Hematopoietic multipotent progenitor cell treated with erythropoietin and hydrocortisone succinate and interleukin-3 and kit ligand, for 8 days (in vitro differentiated cells): ENCODE measurements around the gene CHCHD2.
"Not testable (repeated sequence)": the region's sequence is repeated elsewhere in the genome, so short reads cannot be mapped to it uniquely, and the experiment has no call there.

Experiments
- DNase-seq: peaks from one replicate; pipeline ENCODE4 v3.0.0-alpha.2; 2015

CHCHD2 gene, protein sequence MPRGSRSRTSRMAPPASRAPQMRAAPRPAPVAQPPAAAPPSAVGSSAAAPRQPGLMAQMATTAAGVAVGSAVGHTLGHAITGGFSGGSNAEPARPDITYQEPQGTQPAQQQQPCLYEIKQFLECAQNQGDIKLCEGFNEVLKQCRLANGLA

DNA sequence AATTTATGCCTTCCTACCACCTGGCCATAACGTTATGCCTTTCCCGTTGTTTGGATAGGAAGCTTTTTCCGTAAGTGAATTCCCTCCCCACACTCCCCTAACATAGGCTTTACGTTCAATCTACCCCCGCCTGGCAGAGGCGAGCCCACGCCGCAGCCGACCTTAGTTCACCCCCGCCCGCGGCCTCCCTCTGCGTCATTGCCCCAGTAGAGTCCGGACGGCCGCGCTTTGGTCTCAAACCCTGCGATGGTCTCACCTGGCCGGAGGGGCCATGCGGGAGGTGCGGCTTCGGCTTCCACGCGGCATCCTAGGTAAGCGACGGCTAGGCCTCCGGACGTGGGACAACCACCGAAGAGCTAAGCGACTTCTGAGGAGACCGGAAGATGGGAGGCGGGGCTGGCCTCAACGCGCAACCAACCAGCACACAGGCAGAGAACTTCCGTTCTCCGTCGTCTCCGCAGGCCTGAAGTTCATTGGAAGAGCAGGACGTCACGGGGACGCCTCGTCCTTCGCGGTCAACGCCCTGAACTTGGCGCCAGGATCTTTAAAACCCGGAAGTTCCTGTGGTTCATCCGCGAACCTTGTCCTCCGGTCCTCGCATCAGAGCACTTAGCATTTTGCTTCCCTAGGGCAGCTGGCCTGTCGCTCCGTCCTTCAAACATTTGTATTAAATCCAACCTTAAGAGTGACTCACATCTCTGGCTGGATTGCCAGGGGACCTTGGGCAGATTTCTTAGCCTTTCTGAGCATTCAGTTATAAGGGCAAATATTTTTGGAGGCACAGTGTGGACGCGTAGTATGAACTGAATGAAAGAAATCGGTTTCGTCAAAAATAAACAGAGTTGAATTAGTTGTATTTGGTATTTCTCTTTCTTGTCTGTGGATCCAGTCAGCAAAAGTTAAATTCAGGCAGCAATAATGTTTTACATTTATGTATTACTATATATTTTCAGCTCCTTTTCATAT is at the start of gene CHCHD2:
Gene CHCHD2 (minus strand): TSS at position 369 of the 966 bp plus-strand sequence. CDS start 63 bp downstream, at position 306.
- DNase-seq, result peak; percentile 100

DNA sequence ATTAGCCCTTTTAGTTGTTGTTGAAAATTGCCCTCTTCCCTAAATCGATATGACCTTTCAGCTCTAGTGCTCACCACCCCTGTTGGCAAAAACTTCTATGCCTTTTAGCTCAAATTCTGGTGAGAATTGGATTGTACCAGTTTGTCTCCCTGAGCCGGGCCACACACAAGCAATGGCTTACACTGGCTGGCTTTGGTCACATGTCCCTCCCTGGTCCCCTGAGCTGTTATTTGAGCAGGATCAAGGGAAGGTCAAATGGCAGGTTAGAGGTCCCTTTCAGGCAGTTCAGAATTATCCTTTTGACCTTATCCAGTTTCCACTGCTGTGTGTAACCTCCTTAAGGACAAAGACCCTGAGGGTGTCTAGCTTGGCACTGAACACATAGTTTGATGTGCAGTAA is 24.8 kb upstream of the CHCHD2 start:
- not testable (repeated sequence) for DNase-seq

DNA sequence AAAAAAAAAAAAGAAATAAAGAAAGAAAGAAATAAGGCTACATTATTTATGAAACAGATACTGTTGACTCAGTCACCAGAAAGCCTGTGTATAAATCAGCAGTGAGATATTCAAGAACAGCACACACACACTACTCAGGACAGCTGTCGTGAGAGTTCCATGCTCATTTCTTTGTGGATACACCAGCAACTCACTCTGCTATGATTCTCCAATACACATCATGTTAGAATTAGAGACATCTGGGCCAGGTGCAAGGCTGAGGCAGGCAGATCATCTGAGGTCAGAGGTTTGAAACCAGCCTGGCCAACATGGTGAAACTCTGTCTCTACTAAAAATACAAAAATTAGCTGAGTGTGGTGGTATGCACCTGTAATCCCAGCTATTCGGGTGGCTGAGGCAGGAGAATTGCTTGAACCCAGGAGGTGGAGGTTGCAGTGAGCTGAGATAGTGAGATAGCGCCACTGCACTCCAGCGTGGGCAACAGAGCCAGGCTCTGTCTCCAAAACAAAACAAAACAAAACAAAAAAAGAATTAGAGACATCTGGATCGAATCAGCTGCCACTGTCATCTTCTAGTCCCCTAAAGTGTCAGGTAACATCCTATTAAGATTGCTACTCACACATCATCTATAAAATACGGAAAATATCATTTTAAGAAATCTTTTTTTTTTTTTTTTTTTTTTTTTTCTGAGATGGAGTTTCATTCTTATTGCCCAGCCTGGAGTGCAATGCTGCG is 21.1 kb upstream of the CHCHD2 start:
- no peak for DNase-seq

DNA sequence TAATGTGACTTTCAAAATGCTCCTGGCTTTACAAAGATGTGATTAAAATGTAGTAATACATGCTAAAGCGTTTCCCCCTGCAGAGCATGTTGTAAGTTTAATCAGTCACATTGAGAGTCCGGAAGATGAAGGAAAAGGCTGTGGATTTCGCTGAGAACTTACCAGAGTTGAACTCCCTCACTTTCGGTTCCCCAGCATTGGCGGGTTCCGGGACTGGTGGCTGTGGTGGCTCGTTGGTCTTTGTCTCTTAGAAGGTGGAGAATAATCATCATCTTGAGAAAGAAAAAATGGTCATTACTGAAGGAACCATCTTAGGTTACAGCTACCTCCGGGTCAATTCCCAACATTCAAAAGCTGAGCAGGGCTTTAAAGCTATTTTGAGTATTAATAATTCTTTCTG is 19.6 kb upstream of the CHCHD2 start:
- DNase-seq, result no peak

DNA sequence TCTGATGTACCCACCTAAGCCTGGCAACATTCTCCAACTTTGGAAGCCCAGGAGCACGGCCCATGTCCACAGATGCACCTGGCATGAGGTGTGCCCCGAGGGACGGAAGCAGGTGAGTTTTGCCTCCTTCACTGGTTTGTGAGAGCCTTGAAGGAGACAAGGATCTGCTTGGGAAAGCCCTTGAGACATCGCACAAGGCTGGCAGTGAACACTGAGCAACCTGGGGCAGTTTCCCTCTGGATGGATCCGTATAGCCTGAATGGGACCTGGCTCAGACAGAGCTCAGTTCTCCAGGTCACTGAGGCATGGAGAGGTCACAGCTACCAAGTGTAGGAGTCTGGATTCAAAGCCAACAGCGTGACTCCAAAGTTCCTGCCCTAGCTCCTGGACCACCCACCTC is 18.7 kb upstream of the CHCHD2 start:
- no peak for DNase-seq

DNA sequence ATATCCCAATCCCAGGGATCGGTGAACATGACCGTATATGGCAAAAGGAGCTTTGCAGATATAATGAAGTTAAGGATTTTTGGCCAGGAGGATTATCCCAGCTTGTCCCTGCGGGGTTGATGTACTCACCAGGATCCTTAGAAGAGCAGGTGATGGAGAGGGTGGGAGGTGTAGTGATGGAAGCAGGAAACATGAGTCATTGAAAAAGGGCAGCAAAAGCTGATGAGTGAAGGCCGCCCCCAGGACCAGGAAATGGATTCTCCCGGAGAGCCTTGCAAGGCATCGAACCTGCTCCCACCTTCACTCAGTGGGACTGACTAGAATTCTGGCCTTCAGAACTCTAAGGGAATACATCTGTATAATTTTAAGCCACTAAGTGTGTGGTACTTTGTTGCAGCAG is 15.2 kb upstream of the CHCHD2 start:
- no peak for DNase-seq

DNA sequence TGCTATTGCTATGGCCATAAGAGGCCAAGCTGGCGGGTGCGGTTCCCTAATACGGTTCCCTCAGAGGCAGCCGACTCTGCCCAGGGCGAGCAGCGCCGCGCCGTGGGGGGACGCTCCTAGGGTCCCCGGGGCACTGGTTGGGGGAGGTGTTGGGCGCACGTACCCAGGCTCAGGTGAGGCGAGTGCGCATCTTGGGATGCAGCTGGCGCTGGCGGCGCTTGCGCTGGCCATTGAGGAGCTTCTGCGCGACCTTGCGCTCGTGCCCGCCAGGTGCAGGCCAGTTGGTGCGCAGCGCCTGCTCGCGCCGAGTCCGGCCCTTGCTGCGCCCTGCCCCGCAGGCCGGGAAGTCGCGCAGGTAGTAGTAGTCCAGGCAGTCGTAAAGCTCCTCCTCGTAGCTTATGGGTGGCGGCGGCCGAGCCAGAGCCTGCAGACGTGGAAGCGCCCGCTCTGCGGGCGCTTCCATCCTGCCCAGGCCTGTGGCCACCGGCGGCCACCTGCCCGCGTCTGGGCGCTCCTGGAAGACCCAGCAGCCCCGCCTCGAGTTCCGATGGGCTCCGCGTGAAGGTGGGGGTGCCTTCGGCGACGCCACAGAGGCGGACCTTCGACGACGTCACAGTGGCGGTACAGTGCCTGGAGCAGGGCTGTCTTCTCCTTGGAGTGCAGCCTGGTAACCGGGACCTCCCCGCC is 9.7 kb upstream of the CHCHD2 start, which contains the start of gene NUPR2:
Gene NUPR2 (minus strand): TSS at position 566 of the 687 bp plus-strand sequence. CDS start 103 bp downstream, at position 463.
- no peak for DNase-seq

DNA sequence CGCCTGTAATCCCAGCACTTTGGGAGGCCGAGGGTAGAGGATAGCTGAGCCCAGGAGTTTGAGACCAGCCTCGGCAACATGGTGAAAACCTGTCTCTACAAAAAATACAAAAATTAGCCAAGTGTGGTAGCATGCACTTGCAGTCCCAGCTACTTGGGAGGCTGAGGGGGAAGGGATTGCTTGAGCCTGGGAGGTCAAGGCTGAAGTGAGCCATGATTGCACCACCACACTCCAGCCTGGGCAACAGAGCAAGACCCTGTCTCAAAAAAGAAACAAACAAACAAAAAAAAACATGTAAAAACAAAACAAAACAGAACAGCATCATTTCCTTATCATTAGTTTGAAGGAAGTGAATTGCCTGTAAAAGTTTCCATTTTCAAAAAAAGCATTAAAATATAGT is 6.0 kb upstream of the CHCHD2 start:
- not testable (repeated sequence) for DNase-seq

DNA sequence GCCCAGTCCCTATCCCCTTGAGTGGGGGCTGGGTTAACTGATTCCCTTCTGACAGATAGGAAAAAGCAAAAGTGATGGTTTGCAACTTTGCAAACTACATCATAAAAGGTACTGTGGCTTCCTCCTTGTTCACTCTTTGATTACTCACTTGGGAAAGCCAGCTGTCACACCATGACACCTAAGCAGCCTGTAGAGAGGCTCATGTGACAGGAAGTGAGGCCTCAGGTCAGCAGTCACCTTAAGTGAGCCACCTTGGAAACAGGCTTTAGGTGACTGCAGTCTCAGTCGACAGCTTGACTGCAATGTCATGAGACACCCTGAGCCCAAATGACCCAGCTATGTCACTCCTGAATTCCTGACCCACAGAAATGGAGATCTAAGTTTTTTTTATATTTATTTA is 4.3 kb upstream of the CHCHD2 start:
- DNase-seq, result no peak

DNA sequence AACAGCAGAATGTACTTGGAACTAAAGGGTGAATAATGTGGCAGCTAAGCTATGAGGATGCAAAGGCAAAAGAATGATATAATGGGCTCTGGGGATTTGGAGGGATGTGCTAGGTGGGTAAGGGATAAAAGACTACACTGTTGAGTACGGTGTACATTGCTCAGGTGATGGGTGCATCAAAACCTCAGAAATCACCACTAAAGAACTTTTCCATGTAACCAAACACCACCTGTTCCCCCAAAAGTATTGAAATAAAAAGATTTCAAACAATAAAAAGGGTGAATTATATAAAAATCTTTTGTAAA is 1.6 kb upstream of the CHCHD2 start:
- no peak for DNase-seq

DNA sequence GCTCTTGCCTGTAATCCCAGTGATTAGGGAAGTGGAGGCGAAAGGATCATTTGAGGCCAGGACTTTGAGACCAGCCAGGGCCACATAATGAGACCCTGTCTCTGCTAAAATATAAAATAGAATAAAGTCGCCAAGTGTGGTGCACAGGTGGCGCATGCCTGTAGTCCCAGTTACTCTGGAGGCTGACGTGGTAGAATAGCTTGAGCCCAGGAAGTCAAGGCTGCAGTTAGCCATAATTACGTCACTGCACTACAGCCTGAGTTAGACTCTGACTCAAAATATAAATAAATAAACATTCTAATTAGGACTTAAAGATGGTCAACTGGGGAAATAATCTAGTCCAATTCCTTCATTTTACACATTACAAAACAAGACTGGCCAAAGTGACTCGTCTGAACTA is 768 bp downstream of the CHCHD2 start:
- peak; percentile 63 for DNase-seq

DNA sequence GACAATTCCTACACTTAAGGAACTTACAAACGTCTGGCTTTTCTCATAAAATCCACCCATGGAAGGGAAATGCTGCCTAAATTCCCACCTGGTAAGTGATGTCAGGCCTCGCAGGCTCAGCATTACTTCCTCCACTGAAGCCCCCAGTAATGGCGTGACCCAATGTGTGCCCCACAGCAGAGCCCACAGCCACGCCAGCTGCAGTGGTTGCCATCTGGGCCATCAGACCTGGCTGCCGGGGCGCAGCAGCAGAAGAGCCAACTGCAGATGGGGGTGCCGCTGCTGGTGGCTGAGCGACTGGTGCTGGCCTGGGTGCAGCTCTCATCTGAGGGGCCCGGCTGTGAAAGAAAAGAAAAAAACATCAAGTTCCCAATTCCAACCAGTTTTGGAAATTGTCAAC is 2.1 kb downstream of the CHCHD2 start:
- not testable (repeated sequence) for DNase-seq

DNA sequence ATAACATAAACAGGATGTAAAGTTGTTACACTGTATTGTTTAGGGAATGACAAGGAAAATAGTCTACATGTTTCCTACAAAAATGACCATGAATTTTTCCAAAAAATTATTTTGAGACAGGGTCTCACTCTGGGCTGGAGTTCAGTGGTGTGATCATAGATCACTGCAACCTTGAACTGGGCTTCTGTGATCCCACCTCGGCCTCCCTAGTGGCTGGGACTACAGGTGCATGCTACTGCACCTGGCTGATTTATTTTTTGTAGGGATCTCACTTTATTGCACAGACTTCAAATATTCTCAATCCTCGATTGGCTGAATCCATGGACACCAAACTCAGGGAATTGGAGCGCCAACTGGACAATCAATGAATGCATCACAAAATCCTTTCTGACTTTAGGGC is 6.6 kb downstream of the CHCHD2 start:
- DNase-seq, result no peak

DNA sequence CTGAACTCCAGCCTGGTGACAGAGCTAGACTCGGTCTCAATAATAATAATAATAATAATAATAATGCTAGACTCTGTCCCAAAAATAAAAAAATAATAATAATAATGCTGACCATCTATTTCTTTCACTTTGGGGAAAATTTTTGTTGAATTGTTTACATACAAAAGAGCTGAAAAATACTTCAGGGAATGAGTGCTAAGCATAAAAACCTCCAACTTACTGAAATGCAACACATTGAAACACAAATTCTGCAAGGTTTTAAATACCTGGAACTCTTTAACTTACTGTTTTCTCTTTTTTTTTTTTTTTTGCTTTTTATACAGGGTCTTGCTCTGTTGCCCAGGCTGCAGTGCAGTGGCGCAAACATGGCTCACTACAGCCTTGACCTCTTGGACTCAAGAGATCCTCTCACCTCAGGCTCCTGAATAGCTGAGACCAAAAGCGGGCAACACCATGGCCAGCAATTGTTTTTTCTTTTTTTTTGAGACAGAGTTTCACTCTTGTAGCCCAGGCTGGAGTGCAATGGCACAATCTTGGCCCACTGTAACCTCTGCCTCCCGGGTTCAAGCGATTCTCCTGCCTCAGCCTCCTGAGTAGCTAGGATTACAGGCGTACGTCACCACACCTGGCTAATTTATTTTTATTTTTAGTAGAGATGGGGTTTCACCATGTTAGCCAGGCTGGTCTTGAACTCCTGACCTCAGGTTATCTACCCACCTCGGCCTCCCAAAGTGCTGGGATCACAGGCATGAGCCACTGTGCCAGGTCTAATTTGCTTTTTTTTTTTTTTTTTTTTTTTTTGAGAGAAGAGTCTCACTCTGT is 7.9 kb downstream of the CHCHD2 start:
- not testable (repeated sequence) for DNase-seq

DNA sequence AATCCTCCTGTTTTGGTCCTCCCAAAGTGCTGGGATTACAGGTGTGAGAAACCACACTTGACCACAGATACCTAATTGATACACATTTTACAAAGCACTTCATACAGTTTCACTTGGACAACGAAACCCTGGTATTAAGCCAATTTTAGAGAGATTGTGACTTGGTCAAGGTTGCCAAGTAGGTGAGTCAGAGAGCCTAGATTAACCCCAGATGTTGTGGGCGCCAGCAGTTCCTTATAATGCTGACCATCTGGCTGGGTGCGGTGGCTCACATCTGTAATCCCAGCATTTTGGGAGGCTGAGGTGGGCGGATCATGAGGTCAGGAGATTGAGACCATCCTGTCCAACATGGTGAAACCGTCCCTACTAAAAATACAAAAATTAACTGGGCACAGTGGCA is 8.6 kb downstream of the CHCHD2 start:
- peak; percentile 78 for DNase-seq

DNA sequence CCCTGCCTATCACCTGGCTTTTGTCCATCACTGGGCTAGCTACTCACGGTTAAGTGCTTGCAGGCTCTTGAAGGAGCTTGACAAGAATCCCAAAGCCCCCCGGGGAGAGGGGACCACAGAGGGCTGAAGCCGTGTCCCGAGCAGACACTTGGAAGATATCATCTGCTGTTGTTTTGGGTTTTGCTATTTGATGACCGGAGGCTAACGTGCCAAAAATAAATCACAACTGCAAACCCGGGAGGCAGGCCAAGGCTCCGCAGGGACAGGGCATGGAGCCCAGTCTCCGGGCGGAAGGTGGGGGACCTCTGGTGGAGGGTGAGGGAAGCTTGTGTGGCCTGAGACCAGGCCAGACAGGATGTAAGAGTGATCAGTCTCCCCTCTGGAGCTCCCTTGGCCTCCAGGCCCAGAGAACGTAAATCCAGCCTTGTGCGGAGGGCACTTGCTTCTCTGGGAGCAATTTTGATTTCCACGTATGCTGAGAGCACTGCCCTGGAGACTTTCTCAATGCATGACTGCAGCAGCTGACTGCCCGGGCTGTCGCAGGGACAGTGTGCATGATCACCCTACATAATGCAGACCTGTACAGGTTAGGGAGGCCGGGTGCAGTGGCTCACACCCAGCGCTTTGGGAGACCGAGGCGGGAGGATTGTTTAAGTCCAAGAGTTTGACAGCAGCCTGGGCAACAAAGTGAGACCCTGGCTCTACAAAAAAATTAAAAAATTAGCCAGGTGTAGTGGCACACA is 13.3 kb downstream of the CHCHD2 start, which contains the start of gene PHKG1:
Gene PHKG1 (minus strand): TSS at position 164 of the 743 bp plus-strand sequence. CDS start 4,011 bp downstream, outside the sequence.
- DNase-seq, result peak; percentile 26

DNA sequence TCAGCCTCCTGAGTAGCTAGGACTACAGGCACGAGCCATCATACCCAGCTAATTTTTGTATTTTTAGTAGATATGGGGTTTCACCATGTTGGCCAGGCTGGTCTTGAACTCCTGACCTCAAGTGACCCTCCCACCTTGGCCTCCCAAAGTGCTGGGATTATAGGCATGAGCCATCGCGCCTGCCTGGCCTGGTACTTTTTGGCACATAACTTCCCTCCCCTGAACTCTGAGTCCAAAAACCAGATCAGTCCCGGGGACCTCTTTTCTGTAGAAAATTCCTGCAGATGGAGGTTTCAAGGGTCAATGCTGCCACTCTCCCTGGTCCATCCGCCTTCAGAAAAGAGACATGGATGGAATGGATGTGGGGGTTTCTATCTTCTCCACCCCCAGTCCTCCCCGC is 13.9 kb downstream of the CHCHD2 start:
- DNase-seq, result not testable (repeated sequence)

DNA sequence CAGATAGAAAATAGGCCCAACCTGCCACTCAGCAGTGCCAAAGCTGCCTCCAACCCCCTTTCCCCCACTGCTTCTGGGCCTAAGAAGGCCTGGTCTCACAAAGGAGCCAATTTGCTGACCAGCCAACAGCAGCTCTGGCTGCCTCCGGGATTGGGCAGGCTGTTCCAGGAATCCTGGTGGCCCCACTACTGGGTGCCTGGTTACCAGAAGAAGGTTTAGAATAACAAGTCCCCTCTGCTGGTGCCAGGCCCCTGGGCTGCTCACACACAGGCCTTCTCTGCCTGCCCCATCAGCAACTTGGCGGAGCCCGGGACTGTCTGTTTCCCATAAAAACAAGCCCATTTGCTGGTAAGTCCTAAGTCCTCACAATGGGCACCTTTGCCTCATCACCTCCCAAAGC is 14.7 kb downstream of the CHCHD2 start:
- DNase-seq, result no peak

DNA sequence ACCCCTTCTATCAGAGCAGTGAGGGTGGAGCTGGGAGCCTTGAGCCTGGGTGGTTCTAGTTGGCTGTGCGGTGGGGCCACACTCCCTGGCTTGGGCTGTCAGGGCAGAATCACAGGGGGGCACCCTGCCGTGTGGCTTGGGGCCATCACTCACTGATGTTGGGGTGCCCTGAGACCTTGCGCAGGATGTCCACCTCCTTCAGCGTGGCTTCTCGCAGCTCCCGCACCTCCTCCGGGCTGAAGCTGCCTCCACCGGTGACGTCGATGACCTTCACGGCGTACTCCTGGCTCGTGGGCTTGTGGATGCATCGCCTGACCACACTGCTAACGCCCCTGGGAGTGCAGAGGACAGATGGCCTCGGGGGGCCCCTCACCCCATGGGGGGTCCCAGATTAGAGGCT is 18.8 kb downstream of the CHCHD2 start:
- DNase-seq, result no peak

DNA sequence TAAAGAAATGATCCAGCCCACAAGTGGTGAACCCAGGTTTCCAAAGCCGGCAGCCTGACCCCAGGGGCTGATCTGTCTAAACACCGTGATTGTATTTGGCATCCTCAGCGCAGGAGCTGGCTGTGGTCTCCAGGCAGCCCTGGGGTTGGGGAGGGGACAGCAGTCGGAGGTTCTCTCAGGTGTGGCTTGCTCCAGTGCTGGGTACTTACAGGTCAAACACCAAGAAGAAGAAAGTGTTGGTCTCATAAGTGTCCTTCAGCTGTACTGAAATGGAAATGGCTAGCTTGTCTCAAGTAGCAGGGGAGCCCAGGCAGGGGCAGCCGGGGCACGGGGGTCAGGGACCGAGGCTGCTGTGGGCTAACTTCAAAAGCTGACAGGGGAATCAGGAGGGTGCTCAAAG is 19.5 kb downstream of the CHCHD2 start:
- no peak for DNase-seq

DNA sequence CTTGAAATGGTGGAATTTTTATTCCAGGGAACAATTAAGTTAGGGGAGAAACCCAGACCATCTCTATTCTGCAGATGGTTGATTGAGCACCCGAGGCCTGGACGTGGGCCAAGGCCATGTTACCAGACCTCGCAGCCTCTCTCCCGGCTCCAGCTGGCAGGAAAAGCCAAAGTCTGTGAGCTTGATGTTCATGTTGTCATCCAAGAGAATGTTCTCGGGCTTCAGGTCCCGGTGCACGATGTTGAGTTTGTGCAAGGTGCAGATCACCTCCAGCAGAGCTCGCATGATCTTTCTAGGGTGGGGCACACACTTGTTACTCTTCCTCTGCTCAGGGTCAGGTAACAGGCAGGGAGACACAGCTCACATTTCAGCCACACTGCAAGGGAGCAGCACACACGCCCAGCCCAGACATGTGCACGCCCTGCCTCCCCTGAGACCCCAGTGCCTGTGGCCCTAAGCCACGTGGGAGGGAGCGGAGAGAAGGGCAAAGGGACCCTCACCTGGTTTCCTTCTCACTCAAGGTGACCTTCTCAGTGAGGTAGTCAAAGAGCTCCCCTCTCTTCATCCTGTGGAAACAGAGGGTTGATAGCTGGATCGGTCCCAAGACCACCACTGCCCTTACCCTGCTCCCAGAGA is 23.0 kb downstream of the CHCHD2 start:
- DNase-seq, result no peak
